Measurements from ENCODE around the gene FERD3L. TPM values are rescaled to one million over a fixed set of nuclear protein-coding genes. Genes with fewer than 3 reads are reported as not detected.
A peak's percentile ranks its signal among the peaks of the same experiment; 100 is the strongest.
"Not testable (repeated sequence)": the region's sequence is repeated elsewhere in the genome, so short reads cannot be mapped to it uniquely, and the experiment has no call there.

FERD3L gene
- not detected for total RNA-seq

- WGBS = 6% methylated on average over 36 of the region's 51 CpGs
- Histone ChIP-seq H3K4me3 (peak within 1 kb of the TSS; percentile 17 to 36 (median 30)), H3K9me3 (no peaks in the 10 kb centered on the region), H3K36me3 (no peaks in the 10 kb centered on the region), H3K4me1 (peaks cover 8 to 27% (median 21%) of the 10 kb centered on the region in 4 donors), H3K27me3 (peaks cover 0 to 58% (median 33%) of the 10 kb centered on the region in 4 donors), H3K27ac (replicated peaks in 1 of 4) (no peak within 1 kb of the TSS)
- no peak for TF ChIP-seq CTCF (IDR thresholded peaks at IDR 0.05)
- TF ChIP-seq EP300 (IDR thresholded peaks at IDR 0.05) = no peak
- TF ChIP-seq POLR2A (IDR thresholded peaks at IDR 0.05; ENCODE audit: low read depth) = no peak
- no peak for TF ChIP-seq POLR2AphosphoS5 (IDR thresholded peaks at IDR 0.05)
- no peak for DNase-seq (ENCODE audit: extremely low spot score)
- intact Hi-C loops (cut with DNase I) = no loop called here
Measured at GRCh38 chr7:19144661-19145433, at the start of gene FERD3L. Gene FERD3L (minus strand): TSS chr7:19145421. CDS start chr7:19145362, 59 bp downstream.

GRCh38 chr7:19194417-19194816 is 49.2 kb upstream of the FERD3L start:
- DNase-seq (ENCODE audit: extremely low spot score); H3K4me1 ChIP-seq; H3K4me3 ChIP-seq; H3K27ac ChIP-seq (replicated peaks in 1 of 4); intact Hi-C loops (cut with DNase I); H3K27me3 ChIP-seq; H3K36me3 ChIP-seq; H3K9me3 ChIP-seq: not testable (repeated sequence)
- 30% methylated on average over 5 of the region's 14 CpGs for WGBS

GRCh38 chr7:19181634-19182033 is 36.4 kb upstream of the FERD3L start:
- no peaks in the 10 kb centered on the region for H3K27me3 ChIP-seq
- DNase-seq (ENCODE audit: extremely low spot score) = no peak

GRCh38 chr7:19178595-19178994 is 33.4 kb upstream of the FERD3L start:
- DNase-seq (ENCODE audit: extremely low spot score) = no peak
- Histone ChIP-seq H3K4me1 (no peaks in the 10 kb centered on the region), H3K36me3 (no peaks in the 10 kb centered on the region), H3K9me3 (peaks cover 0 to 13% (median 7%) of the 10 kb centered on the region in 4 donors), H3K27ac (replicated peaks in 1 of 4) (no peak overlapping the region), H3K27me3 (no peaks in the 10 kb centered on the region), H3K4me3 (no peak overlapping the region)
- 84% methylated on average over 4 of the region's 4 CpGs for WGBS
- intact Hi-C loops (cut with DNase I) = no loop called here
- no peak for TF ChIP-seq POLR2AphosphoS5 (IDR thresholded peaks at IDR 0.05)
- no peak for TF ChIP-seq EP300 (IDR thresholded peaks at IDR 0.05)
- TF ChIP-seq POLR2A (IDR thresholded peaks at IDR 0.05; ENCODE audit: low read depth) = no peak
- TF ChIP-seq CTCF (IDR thresholded peaks at IDR 0.05) = no peak

More at GRCh38 chr7:19181634-19182033, 36.4 kb upstream of the FERD3L start:
- TF ChIP-seq POLR2A (IDR thresholded peaks at IDR 0.05; ENCODE audit: low read depth) (no peak), POLR2AphosphoS5 (IDR thresholded peaks at IDR 0.05) (no peak)
- H3K9me3 ChIP-seq = peaks cover 0 to 23% (median 17%) of the 10 kb centered on the region in 4 donors
- no peaks in the 10 kb centered on the region for H3K4me1 ChIP-seq
- WGBS = 67% methylated on average over 1 of the region's 1 CpG
- intact Hi-C loops (cut with DNase I) = no loop called here
- no peaks in the 10 kb centered on the region for H3K36me3 ChIP-seq
- H3K4me3 ChIP-seq = no peak overlapping the region
- no peak overlapping the region for H3K27ac ChIP-seq (replicated peaks in 1 of 4)

GRCh38 chr7:19177269-19177668 is 32.0 kb upstream of the FERD3L start:
- TF ChIP-seq CTCF (IDR thresholded peaks at IDR 0.05) (no peak), POLR2A (IDR thresholded peaks at IDR 0.05; ENCODE audit: low read depth) (no peak), POLR2AphosphoS5 (IDR thresholded peaks at IDR 0.05) (no peak), EP300 (IDR thresholded peaks at IDR 0.05) (no peak)

More at GRCh38 chr7:19177269-19177668, 32.0 kb upstream of the FERD3L start:
- intact Hi-C loops (cut with DNase I) = no loop called here
- DNase-seq (ENCODE audit: extremely low spot score) = no peak
- no peaks in the 10 kb centered on the region for H3K27me3 ChIP-seq
- H3K27ac ChIP-seq (replicated peaks in 1 of 4) = no peak overlapping the region
- H3K9me3 ChIP-seq = peaks cover 0 to under 1% (median 0%) of the 10 kb centered on the region in 4 donors
- 62% methylated on average over 5 of the region's 5 CpGs for WGBS
- no peaks in the 10 kb centered on the region for H3K4me1 ChIP-seq
- no peak overlapping the region for H3K4me3 ChIP-seq
- H3K36me3 ChIP-seq = no peaks in the 10 kb centered on the region
